AG04450 (cell line): ENCODE measurements around the gene FAM135A. TPM values are rescaled to one million over a fixed set of nuclear protein-coding genes. Genes with fewer than 3 reads are reported as not detected.
"Not testable (repeated sequence)": the region's sequence is repeated elsewhere in the genome, so short reads cannot be mapped to it uniquely, and the experiment has no call there.

Source experiments
- CTCF ChIA-PET: fragments of 300-600, 350-600 bp; formaldehyde crosslinking; extraction: SDS; loops from one replicate; lab custom pipeline; 2022; ENCODE audit warnings: antibody characterized with exemption, inconsistent platforms; lab: Charles Lee
- POLR2A ChIA-PET: fragments of 350-600 bp; formaldehyde crosslinking; extraction: SDS; loops from one replicate; lab custom pipeline; 2021; ENCODE audit warnings: antibody characterized with exemption, inconsistent platforms; lab: Yijun Ruan, JAX
- DNase-seq: peaks from one replicate; pipeline ENCODE4 v3.0.0-alpha.2; 2011; ENCODE audit warnings: low read depth, low spot score
- H3K27ac ChIP-seq: one replicate; pipeline ENCODE4 v1.5.1; 2012; ENCODE audit warnings: low read depth, low read length, control low read depth
- H3K27me3 ChIP-seq: one replicate; pipeline ENCODE4 v1.6.0; 2012; ENCODE audit warnings: low read length; ENCODE audit not compliant: control insufficient read depth, insufficient read depth
- H3K4me3 ChIP-seq: 2 replicates; pipeline ENCODE4 v1.5.1; 2011; ENCODE audit warnings: mild to moderate bottlenecking, low read depth, low read length, control low read depth
- H3K9me3 ChIP-seq: 2 replicates; pipeline ENCODE4 v1.5.1; 2012; ENCODE audit warnings: low read length; ENCODE audit not compliant: control insufficient read depth, insufficient read depth
- polyA plus RNA-seq: library from polyadenylated mRNA; depleted of rRNA; stranded (reverse); fragments of >200 nt; gene quantifications from 2 replicates; pipeline ENCODE4 v1.2.3, GENCODE V29; 2011
- TF ChIP-seq, protein P1 (sequence below): IDR thresholded peaks from 2 replicates; pipeline ENCODE4 v1.5.1; 2011; ENCODE audit warnings: low read depth, low read length, control low read depth, inconsistent platforms

FAM135A gene
- polyA plus RNA-seq, 1 experiment = 9.8 TPM

DNA sequence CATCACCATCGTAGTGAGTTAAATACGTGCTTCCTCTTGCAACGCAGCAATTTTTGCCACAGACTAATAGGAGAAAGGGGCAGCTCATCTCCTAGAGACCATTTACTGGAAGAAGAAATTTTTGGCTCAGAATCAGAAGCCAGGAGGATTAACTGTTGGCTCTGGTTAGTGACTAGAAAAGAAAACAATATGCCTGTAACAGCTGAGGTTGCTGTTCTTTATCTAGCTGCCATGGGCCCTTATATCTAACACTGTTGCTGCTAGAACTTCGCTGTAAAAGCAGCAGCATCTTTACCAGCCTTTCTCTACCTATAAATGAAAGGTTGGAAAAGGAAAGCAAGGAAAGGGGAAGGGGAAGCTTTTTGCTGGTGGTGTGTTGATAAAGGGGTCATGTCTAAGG, 65.9 kb downstream of the FAM135A start:
- no peak for DNase-seq
- CTCF ChIA-PET = interaction anchor here (0.7 to 1.5 kb wide), 3 partner anchors 108 to 170 kb away, joined by 3 read pairs; no protein-coding TSS in a partner anchor
- Histone ChIP-seq H3K27me3 (no peaks in the 10 kb centered on the region), H3K9me3 (no peaks in the 10 kb centered on the region), H3K27ac (no peak overlapping the region), H3K4me3 (no peak overlapping the region)
- POLR2A ChIA-PET = no interaction called here
- TF ChIP-seq, protein P1, sequence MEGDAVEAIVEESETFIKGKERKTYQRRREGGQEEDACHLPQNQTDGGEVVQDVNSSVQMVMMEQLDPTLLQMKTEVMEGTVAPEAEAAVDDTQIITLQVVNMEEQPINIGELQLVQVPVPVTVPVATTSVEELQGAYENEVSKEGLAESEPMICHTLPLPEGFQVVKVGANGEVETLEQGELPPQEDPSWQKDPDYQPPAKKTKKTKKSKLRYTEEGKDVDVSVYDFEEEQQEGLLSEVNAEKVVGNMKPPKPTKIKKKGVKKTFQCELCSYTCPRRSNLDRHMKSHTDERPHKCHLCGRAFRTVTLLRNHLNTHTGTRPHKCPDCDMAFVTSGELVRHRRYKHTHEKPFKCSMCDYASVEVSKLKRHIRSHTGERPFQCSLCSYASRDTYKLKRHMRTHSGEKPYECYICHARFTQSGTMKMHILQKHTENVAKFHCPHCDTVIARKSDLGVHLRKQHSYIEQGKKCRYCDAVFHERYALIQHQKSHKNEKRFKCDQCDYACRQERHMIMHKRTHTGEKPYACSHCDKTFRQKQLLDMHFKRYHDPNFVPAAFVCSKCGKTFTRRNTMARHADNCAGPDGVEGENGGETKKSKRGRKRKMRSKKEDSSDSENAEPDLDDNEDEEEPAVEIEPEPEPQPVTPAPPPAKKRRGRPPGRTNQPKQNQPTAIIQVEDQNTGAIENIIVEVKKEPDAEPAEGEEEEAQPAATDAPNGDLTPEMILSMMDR = no peak

GRCh38 chr6:70486638-70487037, 73.3 kb downstream of the FAM135A start:
- CTCF ChIA-PET = interaction anchor here (0.6 kb wide), 1 partner anchor 149 kb away, joined by 4 read pairs; no protein-coding TSS in a partner anchor
- DNase-seq, H3K4me3 ChIP-seq, POLR2A ChIA-PET, H3K27me3 ChIP-seq, H3K9me3 ChIP-seq, H3K27ac ChIP-seq: not testable (repeated sequence)

- no peak for DNase-seq
- ChIA-PET POLR2A (no interaction called here), CTCF (no interaction called here)
- TF ChIP-seq, protein P1 = no peak
- no peaks in the 10 kb centered on the region for H3K9me3 ChIP-seq
- H3K27me3 ChIP-seq = no peaks in the 10 kb centered on the region
- H3K27ac ChIP-seq = no peak overlapping the region
- H3K4me3 ChIP-seq = no peak overlapping the region
Measured at GRCh38 chr6:70489364-70489763, 76.1 kb downstream of the FAM135A start.

DNA sequence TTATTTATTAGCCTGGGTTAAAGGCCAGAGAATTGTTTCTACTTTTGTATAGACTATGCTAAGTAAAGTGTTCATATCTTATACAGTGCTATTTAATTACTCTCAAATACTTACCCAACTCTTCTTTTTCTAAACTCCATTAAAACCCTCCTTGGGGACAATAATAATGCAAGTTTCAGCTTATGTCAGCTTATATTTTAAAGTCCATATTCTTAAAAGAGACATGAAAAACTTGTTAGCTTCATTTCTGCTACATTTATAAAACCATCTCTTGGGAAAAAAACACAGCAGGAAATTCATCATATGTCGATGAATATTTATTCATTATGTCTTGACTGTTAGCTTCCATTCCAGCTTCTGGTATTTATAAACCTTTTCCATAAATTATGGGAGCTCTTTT, 81.5 kb downstream of the FAM135A start:
- Histone ChIP-seq H3K27ac (no peak overlapping the region), H3K9me3 (no peaks in the 10 kb centered on the region), H3K27me3 (no peaks in the 10 kb centered on the region), H3K4me3 (no peak overlapping the region)
- ChIA-PET CTCF (no interaction called here), POLR2A (no interaction called here)
- no peak for DNase-seq
- TF ChIP-seq, protein P1 = no peak

DNA sequence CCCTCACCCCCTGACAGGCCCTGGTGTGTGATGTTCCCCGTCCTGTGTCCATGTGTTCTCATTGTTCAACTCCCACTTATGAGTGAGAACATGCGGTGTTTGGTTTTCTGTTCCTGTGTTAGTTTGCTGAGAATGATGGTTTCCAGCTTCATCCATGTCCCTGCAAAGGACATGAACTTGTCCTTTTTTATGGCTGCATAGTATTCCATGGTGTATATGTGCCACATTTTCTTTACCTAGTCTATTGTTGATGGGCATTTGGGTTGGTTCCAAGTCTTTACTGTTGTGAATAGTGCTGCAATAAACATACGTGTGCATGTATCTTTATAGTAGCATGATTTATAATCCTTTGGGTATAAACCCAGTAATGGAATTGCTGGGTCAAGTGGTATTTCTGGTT, 82.5 kb downstream of the FAM135A start:
- POLR2A ChIA-PET, CTCF ChIA-PET, H3K27ac ChIP-seq, DNase-seq, H3K9me3 ChIP-seq, H3K4me3 ChIP-seq, H3K27me3 ChIP-seq: not testable (repeated sequence)

- no peaks in the 10 kb centered on the region for H3K9me3 ChIP-seq
- no peak for DNase-seq
- H3K4me3 ChIP-seq = no peak overlapping the region
- ChIA-PET POLR2A (no interaction called here), CTCF (no interaction called here)
- no peaks in the 10 kb centered on the region for H3K27me3 ChIP-seq
- H3K27ac ChIP-seq = no peak overlapping the region
- TF ChIP-seq, protein P1 = no peak
Measured at GRCh38 chr6:70502484-70502883, 89.2 kb downstream of the FAM135A start.
